NCI-H2196 treated with DMSO at 0.1 percent for 48 hours (cell line): Measurements from ENCODE around the gene GOLGA6L9.
"Not testable (repeated sequence)": the region's sequence is repeated elsewhere in the genome, so short reads cannot be mapped to it uniquely, and the experiment has no call there.

Source experiments
- DNase-seq: peaks from one replicate; lab custom pipeline; 2025; ENCODE audit not compliant: unreplicated experiment; lab: John Stamatoyannopoulos, UW

Gene GOLGA6L9

GRCh38 chr15:82429693-82430092 lies at the start of gene GOLGA6L9:
GOLGA6L9 (plus strand) TSS chr15:82429816; CDS start chr15:82430080, 264 bp downstream.
- not testable (repeated sequence) for DNase-seq

GRCh38 chr15:82381330-82381955 lies 48.2 kb upstream of the GOLGA6L9 start:
- not testable (repeated sequence) for DNase-seq

- not testable (repeated sequence) for DNase-seq
These were observed 42.4 kb upstream of the GOLGA6L9 start for GRCh38 chr15:82387209-82387608.

- DNase-seq: not testable (repeated sequence)
These were observed 39.5 kb upstream of the GOLGA6L9 start for GRCh38 chr15:82390152-82390551.

- not testable (repeated sequence) for DNase-seq
These were observed 37.5 kb upstream of the GOLGA6L9 start for GRCh38 chr15:82392077-82392476.

- no peak for DNase-seq
These were observed 35.9 kb upstream of the GOLGA6L9 start for GRCh38 chr15:82393671-82394070.

- not testable (repeated sequence) for DNase-seq
These were observed 33.8 kb upstream of the GOLGA6L9 start for GRCh38 chr15:82395788-82396187.

- DNase-seq: no peak
These were observed 31.8 kb upstream of the GOLGA6L9 start for GRCh38 chr15:82397817-82398216.

- no peak for DNase-seq
These were observed 30.8 kb upstream of the GOLGA6L9 start for GRCh38 chr15:82398785-82399184.

- not testable (repeated sequence) for DNase-seq
These were observed 30.1 kb upstream of the GOLGA6L9 start for GRCh38 chr15:82399366-82400103.

- not testable (repeated sequence) for DNase-seq
These were observed 27.7 kb upstream of the GOLGA6L9 start for GRCh38 chr15:82401918-82402317.

GRCh38 chr15:82402341-82402740 lies 27.3 kb upstream of the GOLGA6L9 start:
- DNase-seq: not testable (repeated sequence)

GRCh38 chr15:82406211-82406610 lies 23.4 kb upstream of the GOLGA6L9 start:
- not testable (repeated sequence) for DNase-seq

- not testable (repeated sequence) for DNase-seq
These were observed 19.3 kb upstream of the GOLGA6L9 start for GRCh38 chr15:82410306-82410705.

- not testable (repeated sequence) for DNase-seq
These were observed 18.0 kb upstream of the GOLGA6L9 start for GRCh38 chr15:82411595-82411994.

- not testable (repeated sequence) for DNase-seq
These were observed 15.0 kb upstream of the GOLGA6L9 start for GRCh38 chr15:82414525-82415191.

GRCh38 chr15:82420516-82420915 lies 9.1 kb upstream of the GOLGA6L9 start:
- not testable (repeated sequence) for DNase-seq

- not testable (repeated sequence) for DNase-seq
These were observed 8.7 kb upstream of the GOLGA6L9 start for GRCh38 chr15:82420966-82421365.

GRCh38 chr15:82427117-82427516 lies 2.5 kb upstream of the GOLGA6L9 start:
- DNase-seq: not testable (repeated sequence)

- DNase-seq: not testable (repeated sequence)
These were observed 15.8 kb downstream of the GOLGA6L9 start for GRCh38 chr15:82445420-82445819.

- not testable (repeated sequence) for DNase-seq
These were observed 27.7 kb downstream of the GOLGA6L9 start for GRCh38 chr15:82457336-82457735.

- not testable (repeated sequence) for DNase-seq
These were observed 36.0 kb downstream of the GOLGA6L9 start for GRCh38 chr15:82465629-82466028.
